H9 (cell line): ENCODE data around the gene PRDM13. TPM values are rescaled to one million over a fixed set of nuclear protein-coding genes. Genes with fewer than 3 reads are reported as not detected.

Experiments used
- DNase-seq: peaks from one replicate; pipeline ENCODE4 v3.0.0-alpha.2; 2017
- H2AFZ ChIP-seq: one replicate; pipeline ENCODE4 v1.6.1; 2013; ENCODE audit warnings: mild to moderate bottlenecking, low read length, control low read depth, moderate library complexity
- H2AK5ac ChIP-seq: 2 replicates; pipeline ENCODE4 v1.6.1; 2013; ENCODE audit warnings: low read length, control low read depth, mixed read lengths; ENCODE audit not compliant: insufficient read length
- H2BK120ac ChIP-seq: one replicate; pipeline ENCODE4 v1.6.1; 2013; ENCODE audit warnings: low read depth, mild to moderate bottlenecking, low read length, control low read depth, inconsistent platforms; ENCODE audit not compliant: poor library complexity, severe bottlenecking
- H2BK12ac ChIP-seq: 2 replicates; pipeline ENCODE4 v1.6.1; 2013; ENCODE audit warnings: low read length, control low read depth, mixed read lengths, low read depth; ENCODE audit not compliant: insufficient read length
- H2BK15ac ChIP-seq: 2 replicates; pipeline ENCODE4 v1.6.1; 2013; ENCODE audit warnings: low read depth, low read length, control low read depth
- H2BK20ac ChIP-seq: one replicate; pipeline ENCODE4 v1.6.1; 2013; ENCODE audit warnings: low read depth, mild to moderate bottlenecking, low read length, control low read depth, inconsistent platforms; ENCODE audit not compliant: poor library complexity, severe bottlenecking
- H2BK5ac ChIP-seq: 2 replicates; pipeline ENCODE4 v1.6.1; 2013; ENCODE audit warnings: low read length, control low read depth, mixed read lengths; ENCODE audit not compliant: insufficient read length
- H3K14ac ChIP-seq: 2 replicates; pipeline ENCODE4 v1.6.1; 2013; ENCODE audit warnings: low read length, control low read depth; ENCODE audit not compliant: insufficient read depth
- H3K18ac ChIP-seq: 2 replicates; pipeline ENCODE4 v1.6.1; 2013; ENCODE audit warnings: low read depth, mild to moderate bottlenecking, mixed read lengths, low read length, control low read depth; ENCODE audit not compliant: insufficient read length
- H3K23ac ChIP-seq: 2 replicates; pipeline ENCODE4 v1.6.1; 2013; ENCODE audit warnings: low read length, control low read depth, mixed read lengths, low read depth; ENCODE audit not compliant: insufficient read length
- H3K23me2 ChIP-seq: 2 replicates; pipeline ENCODE4 v1.6.1; 2013; ENCODE audit warnings: low read depth, mild to moderate bottlenecking, mixed read lengths, low read length, control low read depth; ENCODE audit not compliant: insufficient read length, poor library complexity, severe bottlenecking
- H3K27ac ChIP-seq: 2 replicates; pipeline ENCODE4 v1.5.1; 2013; ENCODE audit warnings: low read length, control low read depth, mixed read lengths, low read depth; ENCODE audit not compliant: insufficient read length
- H3K27me3 ChIP-seq: 2 replicates; pipeline ENCODE4 v1.6.1; 2013; ENCODE audit warnings: low read length, control low read depth, inconsistent platforms; ENCODE audit not compliant: insufficient read depth
- H3K4ac ChIP-seq: 2 replicates; pipeline ENCODE4 v1.6.1; 2013; ENCODE audit warnings: low read depth, mild to moderate bottlenecking, control low read depth, inconsistent platforms, low read length, moderate library complexity
- H3K4me1 ChIP-seq: 2 replicates; pipeline ENCODE4 v1.6.1; 2013; ENCODE audit warnings: low read length, control low read depth, inconsistent platforms; ENCODE audit not compliant: insufficient read depth
- H3K4me2 ChIP-seq: 2 replicates; pipeline ENCODE4 v1.6.1; 2013; ENCODE audit warnings: low read length, control low read depth, mixed read lengths; ENCODE audit not compliant: insufficient read length, insufficient read depth
- H3K56ac ChIP-seq: 2 replicates; pipeline ENCODE4 v1.6.1; 2013; ENCODE audit warnings: low read depth, mild to moderate bottlenecking, mixed read lengths, low read length, control low read depth; ENCODE audit not compliant: insufficient read length
- H3K79me1 ChIP-seq: 2 replicates; pipeline ENCODE4 v1.6.1; 2013; ENCODE audit warnings: low read depth, mild to moderate bottlenecking, moderate library complexity, low read length, control low read depth, inconsistent platforms; ENCODE audit not compliant: insufficient read depth, poor library complexity, severe bottlenecking
- H3K79me2 ChIP-seq: 2 replicates; pipeline ENCODE4 v1.6.1; 2013; ENCODE audit warnings: low read length, control low read depth, inconsistent platforms; ENCODE audit not compliant: insufficient read depth
- H3K9ac ChIP-seq: 2 replicates; pipeline ENCODE4 v1.6.1; 2013; ENCODE audit warnings: low read length, control low read depth, mixed read lengths; ENCODE audit not compliant: insufficient read length; ENCODE audit errors: extremely low read depth
- H3K9me3 ChIP-seq: one replicate; pipeline ENCODE4 v1.6.1; 2013; ENCODE audit warnings: low read depth, low read length, inconsistent platforms; ENCODE audit not compliant: control insufficient read depth
- H3T11ph ChIP-seq: one replicate; pipeline ENCODE4 v1.6.1; 2013; ENCODE audit warnings: mild to moderate bottlenecking, low read length, control low read depth, inconsistent platforms
- H4K20me1 ChIP-seq: one replicate; pipeline ENCODE4 v1.6.1; 2013; ENCODE audit not compliant: control insufficient read depth, insufficient read length, insufficient read depth
- H4K5ac ChIP-seq: 2 replicates; pipeline ENCODE4 v1.6.1; 2013; ENCODE audit warnings: low read depth, mild to moderate bottlenecking, mixed read lengths, low read length, control low read depth; ENCODE audit not compliant: insufficient read length
- H4K8ac ChIP-seq: replicated peaks from 2 replicates; pipeline ENCODE4 v1.6.1; 2013; ENCODE audit warnings: low read length, control low read depth, mixed read lengths, low read depth; ENCODE audit not compliant: insufficient read length
- H4K91ac ChIP-seq: 2 replicates; pipeline ENCODE4 v1.6.1; 2013; ENCODE audit warnings: low read depth, mild to moderate bottlenecking, moderate library complexity, mixed read lengths, low read length, control low read depth; ENCODE audit not compliant: insufficient read length
- H3K27ac Mint-ChIP-seq, 3 experiments: 2 replicates in 2 of 3; 3 replicates in 1 of 3; pipeline ENCODE4 v1.8.0; 2020 to 2021; ENCODE audit warnings: mixed read lengths in 3 of 3, mild to moderate bottlenecking in 1 of 3, moderate library complexity in 1 of 3
- H3K27me3 Mint-ChIP-seq: 2 replicates; pipeline ENCODE4 v1.8.0; 2021; ENCODE audit warnings: low read depth, mild to moderate bottlenecking, moderate library complexity, mixed read lengths
- H3K36me3 Mint-ChIP-seq, 3 experiments: 2 replicates in 2 of 3; 3 replicates in 1 of 3; pipeline ENCODE4 v1.8.0; 2020 to 2021; ENCODE audit warnings: low read depth in 3 of 3, mixed read lengths in 3 of 3; ENCODE audit not compliant: insufficient read depth in 1 of 3
- H3K4me1 Mint-ChIP-seq, 2 experiments: 2 replicates each; pipeline ENCODE4 v1.8.0; 2020; ENCODE audit warnings: mixed read lengths in 2 of 2
- H3K4me3 Mint-ChIP-seq, 2 experiments: 2 replicates in 1 of 2; 3 replicates in 1 of 2; pipeline ENCODE4 v1.8.0; 2020 to 2021; ENCODE audit warnings: mild to moderate bottlenecking in 2 of 2, mixed read lengths in 2 of 2, moderate library complexity in 1 of 2
- H3K9me3 Mint-ChIP-seq, 2 experiments: 2 replicates in 1 of 2; 3 replicates in 1 of 2; pipeline ENCODE4 v1.8.0; 2020; ENCODE audit warnings: mild to moderate bottlenecking in 2 of 2, mixed read lengths in 2 of 2, moderate library complexity in 1 of 2
- whole genome bisulfite sequencing: extraction: QIAGEN DNeasy Blood & Tissue Kit; methylation state at CpG from one replicate; pipeline ENCODE4 v1.1.7; 2013; ENCODE audit warnings: missing lambda C conversion rate, low lambda C conversion rate, mixed read lengths; ENCODE audit not compliant: insufficient read length; ENCODE audit errors: extremely low coverage; 5-methylcytosine and 5-hydroxymethylcytosine counted together
- total RNA-seq: library from RNA; stranded (reverse); gene quantifications from 2 replicates; pipeline ENCODE4 v1.2.1, GENCODE V29; 2021
- TF ChIP-seq, protein P1 (sequence below): fragments of 200-600 bp; sonication (generic); conservative IDR thresholded peaks from 3 replicates; pipeline ENCODE4 v1.8.0; 2021; ENCODE audit warnings: antibody characterized with exemption, mild to moderate bottlenecking

PRDM13 gene
- total RNA-seq, 1 experiment from 2014 or later, result not detected

DNA sequence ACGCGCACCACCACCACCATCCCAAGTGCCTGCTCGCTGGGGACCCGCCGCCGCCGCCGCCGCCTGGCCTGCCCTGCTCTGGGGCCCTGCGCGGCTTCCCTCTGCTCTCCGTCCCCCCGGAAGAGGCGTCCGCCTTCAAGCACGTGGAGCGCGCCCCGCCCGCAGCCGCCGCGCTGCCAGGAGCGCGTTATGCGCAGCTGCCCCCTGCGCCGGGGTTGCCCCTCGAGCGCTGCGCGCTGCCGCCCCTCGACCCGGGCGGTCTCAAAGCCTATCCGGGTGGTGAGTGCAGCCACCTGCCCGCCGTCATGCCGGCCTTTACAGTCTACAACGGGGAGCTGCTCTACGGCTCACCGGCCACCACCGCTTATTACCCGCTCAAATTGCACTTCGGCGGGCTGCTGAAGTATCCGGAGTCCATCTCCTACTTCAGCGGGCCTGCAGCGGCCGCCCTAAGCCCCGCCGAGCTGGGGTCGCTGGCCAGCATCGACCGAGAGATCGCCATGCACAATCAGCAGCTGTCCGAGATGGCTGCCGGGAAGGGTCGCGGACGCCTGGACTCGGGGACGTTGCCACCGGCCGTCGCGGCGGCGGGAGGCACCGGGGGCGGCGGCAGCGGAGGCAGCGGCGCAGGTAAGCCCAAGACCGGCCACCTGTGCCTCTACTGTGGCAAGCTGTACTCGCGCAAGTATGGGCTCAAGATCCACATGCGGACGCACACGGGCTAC, 7.2 kb downstream of the PRDM13 start:
- Histone ChIP-seq H3K18ac (no peak overlapping the region), H3K4me2 (peak overlapping the region; percentile 40), H3K4me1 (no peaks in the 10 kb centered on the region), H3K23me2 (peaks cover 8% of the 10 kb centered on the region), H3K14ac (no peak overlapping the region), H3K56ac (no peak overlapping the region), H2BK12ac (no peak overlapping the region), H3K79me2 (no peaks in the 10 kb centered on the region), H3K79me1 (no peaks in the 10 kb centered on the region), H2AFZ (no peak overlapping the region), H3K23ac (no peak overlapping the region), H4K20me1 (no peaks in the 10 kb centered on the region), H3K9me3 (no peaks in the 10 kb centered on the region), H2BK5ac (no peak overlapping the region), H2BK120ac (no peak overlapping the region), H4K91ac (no peak overlapping the region), H3K9ac (no peak overlapping the region), H2AK5ac (no peak overlapping the region), H4K5ac (no peak overlapping the region), H4K8ac (no peak overlapping the region), H2BK20ac (no peak overlapping the region), H3K4ac (no peak overlapping the region), H3K27me3 (peaks cover 77% of the 10 kb centered on the region), H3K27ac (no peak overlapping the region), H3T11ph (no peak overlapping the region), H2BK15ac (no peak overlapping the region)
- H3K27ac Mint-ChIP-seq, result no peak overlapping the region
- peak overlapping the region; percentile 53 to 75 for H3K4me3 Mint-ChIP-seq
- TF ChIP-seq, protein P1, sequence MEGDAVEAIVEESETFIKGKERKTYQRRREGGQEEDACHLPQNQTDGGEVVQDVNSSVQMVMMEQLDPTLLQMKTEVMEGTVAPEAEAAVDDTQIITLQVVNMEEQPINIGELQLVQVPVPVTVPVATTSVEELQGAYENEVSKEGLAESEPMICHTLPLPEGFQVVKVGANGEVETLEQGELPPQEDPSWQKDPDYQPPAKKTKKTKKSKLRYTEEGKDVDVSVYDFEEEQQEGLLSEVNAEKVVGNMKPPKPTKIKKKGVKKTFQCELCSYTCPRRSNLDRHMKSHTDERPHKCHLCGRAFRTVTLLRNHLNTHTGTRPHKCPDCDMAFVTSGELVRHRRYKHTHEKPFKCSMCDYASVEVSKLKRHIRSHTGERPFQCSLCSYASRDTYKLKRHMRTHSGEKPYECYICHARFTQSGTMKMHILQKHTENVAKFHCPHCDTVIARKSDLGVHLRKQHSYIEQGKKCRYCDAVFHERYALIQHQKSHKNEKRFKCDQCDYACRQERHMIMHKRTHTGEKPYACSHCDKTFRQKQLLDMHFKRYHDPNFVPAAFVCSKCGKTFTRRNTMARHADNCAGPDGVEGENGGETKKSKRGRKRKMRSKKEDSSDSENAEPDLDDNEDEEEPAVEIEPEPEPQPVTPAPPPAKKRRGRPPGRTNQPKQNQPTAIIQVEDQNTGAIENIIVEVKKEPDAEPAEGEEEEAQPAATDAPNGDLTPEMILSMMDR, result no peak
- WGBS, result no CpG with 5 or more reads among the region's 82 CpGs
- H3K27me3 Mint-ChIP-seq, result peaks cover 99% of the 10 kb centered on the region
- H3K4me1 Mint-ChIP-seq, result peaks cover 11 to 32% of the 10 kb centered on the region in 2 experiments
- peak; percentile 61 for DNase-seq
- peaks cover 7 to 15% of the 10 kb centered on the region in 2 experiments for H3K9me3 Mint-ChIP-seq
- peaks cover 0 to 4% (median 0%) of the 10 kb centered on the region in 3 experiments; a peak in 4 of 7 replicates for H3K36me3 Mint-ChIP-seq
